ENCODE data around the gene ZKSCAN1. TPM values are rescaled to one million over a fixed set of nuclear protein-coding genes. Genes with fewer than 3 reads are reported as not detected.

The ZKSCAN1 gene
- total RNA-seq, 1 experiment from 2014 or later, result 69.5 TPM

GRCh38 chr7:100038326-100038725, 22.9 kb downstream of the ZKSCAN1 start:
- POLR2A ChIA-PET (ENCODE audit: low non-redundant PET), result no interaction called here
- intact Hi-C loops (cut with micrococcal nuclease; ENCODE audit: unreplicated experiment), result no loop called here

GRCh38 chr7:100040575-100040974, 25.2 kb downstream of the ZKSCAN1 start:
- intact Hi-C loops (cut with micrococcal nuclease; ENCODE audit: unreplicated experiment), result loop anchor here (10.0 kb wide), 1 partner anchor 126 kb away; the partner anchor contains the start of gene TRIM4
- POLR2A ChIA-PET (ENCODE audit: low non-redundant PET), result no interaction called here

More at GRCh38 chr7:100038326-100038725, 22.9 kb downstream of the ZKSCAN1 start:
- Histone ChIP-seq H3K4me3 (ENCODE audit: low read depth, low read length, poor library complexity, severe bottlenecking) (no peak overlapping the region), H3K27ac (ENCODE audit: low read depth, low read length, poor library complexity, severe bottlenecking) (no peak overlapping the region), H3K4me1 (ENCODE audit: insufficient read depth, low read length, poor library complexity, severe bottlenecking) (no peaks in the 10 kb centered on the region), H3K9me3 (ENCODE audit: low read depth, low read length, poor library complexity, severe bottlenecking) (no peaks in the 10 kb centered on the region), H3K36me3 (ENCODE audit: insufficient read depth, low read length, poor library complexity, severe bottlenecking) (peaks cover 33% of the 10 kb centered on the region), H3K27me3 (replicated peaks; ENCODE audit: insufficient read depth, low read depth, low read length, poor library complexity) (no peaks in the 10 kb centered on the region)
- TF ChIP-seq CTCF (conservative IDR thresholded peaks at IDR 0.05; ENCODE audit: low read depth, low read length), result no peak
- TF ChIP-seq EZH2 (IDR thresholded peaks at IDR 0.05; ENCODE audit: borderline replicate concordance, low read depth, low read length, poor library complexity, severe bottlenecking), result no peak
- BruUV-seq (replicated peaks), result no TSS peak
- no peak for DNase-seq (ENCODE audit: low spot score)
- CTCF ChIA-PET, result no interaction called here

GRCh38 chr7:100044718-100045117, 29.3 kb downstream of the ZKSCAN1 start:
- no peak for DNase-seq (ENCODE audit: low spot score)
- POLR2A ChIA-PET (ENCODE audit: low non-redundant PET), result no interaction called here
- H3K27ac ChIP-seq (ENCODE audit: low read depth, low read length, poor library complexity, severe bottlenecking), result no peak overlapping the region
- peaks cover 3% of the 10 kb centered on the region for H3K4me1 ChIP-seq (ENCODE audit: insufficient read depth, low read length, poor library complexity, severe bottlenecking)
- BruUV-seq (replicated peaks), result no TSS peak
- CTCF ChIA-PET, result no interaction called here
- TF ChIP-seq CTCF (conservative IDR thresholded peaks at IDR 0.05; ENCODE audit: low read depth, low read length), result no peak
- TF ChIP-seq EZH2 (IDR thresholded peaks at IDR 0.05; ENCODE audit: borderline replicate concordance, low read depth, low read length, poor library complexity, severe bottlenecking), result no peak
- no peaks in the 10 kb centered on the region for H3K36me3 ChIP-seq (ENCODE audit: insufficient read depth, low read length, poor library complexity, severe bottlenecking)
- H3K9me3 ChIP-seq (ENCODE audit: low read depth, low read length, poor library complexity, severe bottlenecking), result no peaks in the 10 kb centered on the region
- H3K4me3 ChIP-seq (ENCODE audit: low read depth, low read length, poor library complexity, severe bottlenecking), result no peak overlapping the region
- no peaks in the 10 kb centered on the region for H3K27me3 ChIP-seq (replicated peaks; ENCODE audit: insufficient read depth, low read depth, low read length, poor library complexity)
- intact Hi-C loops (cut with micrococcal nuclease; ENCODE audit: unreplicated experiment), result loop anchor here (10.0 kb wide), 1 partner anchor 130 kb away; the partner anchor contains the start of gene TRIM4

More at GRCh38 chr7:100040575-100040974, 25.2 kb downstream of the ZKSCAN1 start:
- no peak for TF ChIP-seq CTCF (conservative IDR thresholded peaks at IDR 0.05; ENCODE audit: low read depth, low read length)
- no peak for TF ChIP-seq EZH2 (IDR thresholded peaks at IDR 0.05; ENCODE audit: borderline replicate concordance, low read depth, low read length, poor library complexity, severe bottlenecking)
- DNase-seq (ENCODE audit: low spot score), result no peak
- H3K4me3 ChIP-seq (ENCODE audit: low read depth, low read length, poor library complexity, severe bottlenecking), result no peak overlapping the region
- H3K36me3 ChIP-seq (ENCODE audit: insufficient read depth, low read length, poor library complexity, severe bottlenecking), result peaks cover 10% of the 10 kb centered on the region
- no peak overlapping the region for H3K27ac ChIP-seq (ENCODE audit: low read depth, low read length, poor library complexity, severe bottlenecking)
- no peaks in the 10 kb centered on the region for H3K4me1 ChIP-seq (ENCODE audit: insufficient read depth, low read length, poor library complexity, severe bottlenecking)
- H3K27me3 ChIP-seq (replicated peaks; ENCODE audit: insufficient read depth, low read depth, low read length, poor library complexity), result no peaks in the 10 kb centered on the region
- H3K9me3 ChIP-seq (ENCODE audit: low read depth, low read length, poor library complexity, severe bottlenecking), result no peaks in the 10 kb centered on the region
- no TSS peak for BruUV-seq (replicated peaks)
- CTCF ChIA-PET, result no interaction called here

Measured in A673 (cell line).